ENCODE results near the gene CTDSP2.
"Not testable (repeated sequence)": the region's sequence is repeated elsewhere in the genome, so short reads cannot be mapped to it uniquely, and the experiment has no call there.

Gene CTDSP2

DNA sequence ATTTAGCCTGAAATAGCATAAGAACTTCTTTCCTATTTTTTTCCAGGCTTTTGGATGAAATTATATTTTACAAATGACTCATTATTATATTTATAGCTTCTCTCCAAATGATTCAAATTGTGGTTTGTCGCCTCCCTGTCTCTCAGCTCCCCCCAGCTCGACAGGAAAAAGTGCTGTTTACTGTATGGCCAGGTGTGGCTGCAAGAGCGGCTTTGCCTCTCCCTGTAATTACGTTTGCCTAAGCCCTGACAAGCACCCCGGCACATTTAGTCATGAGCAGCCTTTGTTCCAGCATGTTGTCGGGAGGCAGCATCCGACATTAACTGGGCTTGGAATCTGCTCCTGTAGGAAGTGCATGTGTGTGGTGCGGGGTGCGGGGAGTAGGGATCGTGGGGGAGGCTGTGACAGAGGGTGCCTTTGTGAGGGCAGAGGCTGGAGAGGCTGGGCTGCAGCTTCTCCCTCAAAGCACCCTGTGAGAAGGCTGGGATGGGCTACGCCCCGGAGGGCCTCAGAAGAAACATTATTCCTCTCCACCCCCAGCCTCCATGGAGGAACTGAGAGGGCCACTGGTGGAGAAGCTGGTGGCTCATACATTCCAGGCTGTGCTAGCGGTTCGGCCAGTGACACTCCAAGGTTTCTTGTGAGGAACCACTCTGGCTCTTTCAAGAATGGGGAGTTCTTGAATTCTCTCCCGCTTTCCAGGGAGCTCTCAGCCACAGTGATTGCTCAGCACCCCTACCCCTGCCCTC, 42.1 kb upstream of the CTDSP2 start:
- in situ Hi-C loops (cut with HindIII; ENCODE audit: low pct_unique_long_range_greater_than_20kb, low sequenced_read_pairs) = no loop called here
- DNase-seq (ENCODE audit: low read depth in 1 of 2, low spot score in 1 of 2) = peak in 1 of 2 experiments; percentile 81
- no peak for TF ChIP-seq JUND (IDR thresholded peaks at IDR 0.05; ENCODE audit: low read depth)

- no peak for TF ChIP-seq JUND (IDR thresholded peaks at IDR 0.05; ENCODE audit: low read depth)
- in situ Hi-C loops (cut with HindIII; ENCODE audit: low pct_unique_long_range_greater_than_20kb, low sequenced_read_pairs) = no loop called here
- DNase-seq (ENCODE audit: low read depth in 1 of 2, low spot score in 1 of 2) = peak; percentile 47 to 94
Observed at GRCh38 chr12:57887631-57888408, 41.3 kb upstream of the CTDSP2 start.

GRCh38 chr12:57886964-57887363, 40.4 kb upstream of the CTDSP2 start:
- DNase-seq (ENCODE audit: low read depth in 1 of 2, low spot score in 1 of 2); in situ Hi-C loops (cut with HindIII; ENCODE audit: low pct_unique_long_range_greater_than_20kb, low sequenced_read_pairs): not testable (repeated sequence)

- peak in 1 of 2 experiments; percentile 37 for DNase-seq (ENCODE audit: low read depth in 1 of 2, low spot score in 1 of 2)
- in situ Hi-C loops (cut with HindIII; ENCODE audit: low pct_unique_long_range_greater_than_20kb, low sequenced_read_pairs) = no loop called here
- no peak for TF ChIP-seq JUND (IDR thresholded peaks at IDR 0.05; ENCODE audit: low read depth)
Observed at GRCh38 chr12:57886542-57886941, 40.0 kb upstream of the CTDSP2 start.

DNA sequence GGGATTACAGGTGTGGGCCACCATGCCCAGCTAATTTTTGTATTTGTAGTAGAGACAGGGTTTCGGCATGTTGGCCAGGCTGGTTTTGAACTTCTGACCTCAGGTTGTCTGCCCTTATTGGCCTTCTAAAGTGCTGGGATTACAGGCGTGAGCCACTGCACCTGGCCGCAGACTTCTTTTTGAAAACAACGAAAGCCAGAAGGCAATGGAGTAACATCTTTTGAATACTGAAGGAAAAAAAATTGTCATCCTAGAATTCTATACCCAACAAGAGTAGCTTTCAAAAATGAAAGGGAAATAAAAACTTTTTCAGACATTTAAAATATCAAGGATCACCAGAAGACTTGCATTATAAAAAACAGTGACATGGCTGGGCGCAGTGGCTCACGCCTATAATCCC, 38.7 kb upstream of the CTDSP2 start:
- DNase-seq (ENCODE audit: low read depth in 1 of 2, low spot score in 1 of 2) = no peak
- no peak for TF ChIP-seq JUND (IDR thresholded peaks at IDR 0.05; ENCODE audit: low read depth)
- in situ Hi-C loops (cut with HindIII; ENCODE audit: low pct_unique_long_range_greater_than_20kb, low sequenced_read_pairs) = no loop called here

GRCh38 chr12:57883700-57884099, 37.2 kb upstream of the CTDSP2 start:
- in situ Hi-C loops (cut with HindIII; ENCODE audit: low pct_unique_long_range_greater_than_20kb, low sequenced_read_pairs) = no loop called here
- TF ChIP-seq JUND (IDR thresholded peaks at IDR 0.05; ENCODE audit: low read depth) = no peak
- no peak for DNase-seq (ENCODE audit: low read depth in 1 of 2, low spot score in 1 of 2)

DNA sequence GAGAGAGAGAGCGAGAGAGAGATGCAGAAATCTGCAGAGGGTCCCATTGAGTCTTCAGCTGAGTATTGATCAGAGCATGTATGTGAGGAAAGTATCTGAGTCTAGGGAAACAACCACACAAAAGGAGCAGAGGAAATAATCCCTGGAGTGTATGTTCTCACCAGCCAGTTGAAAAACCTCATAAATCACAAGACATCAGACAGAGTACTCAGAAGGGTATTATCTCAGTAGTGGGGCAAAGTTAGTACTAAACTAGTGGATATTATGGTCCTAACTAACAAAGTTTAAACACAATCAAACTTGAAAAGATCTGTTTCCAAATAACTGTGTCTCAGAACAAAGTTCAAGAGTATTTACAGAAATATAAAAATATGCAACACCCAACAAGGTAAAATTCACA, 36.5 kb upstream of the CTDSP2 start:
- TF ChIP-seq JUND (IDR thresholded peaks at IDR 0.05; ENCODE audit: low read depth) = no peak
- in situ Hi-C loops (cut with HindIII; ENCODE audit: low pct_unique_long_range_greater_than_20kb, low sequenced_read_pairs) = no loop called here
- no peak for DNase-seq (ENCODE audit: low read depth in 1 of 2, low spot score in 1 of 2)

DNA sequence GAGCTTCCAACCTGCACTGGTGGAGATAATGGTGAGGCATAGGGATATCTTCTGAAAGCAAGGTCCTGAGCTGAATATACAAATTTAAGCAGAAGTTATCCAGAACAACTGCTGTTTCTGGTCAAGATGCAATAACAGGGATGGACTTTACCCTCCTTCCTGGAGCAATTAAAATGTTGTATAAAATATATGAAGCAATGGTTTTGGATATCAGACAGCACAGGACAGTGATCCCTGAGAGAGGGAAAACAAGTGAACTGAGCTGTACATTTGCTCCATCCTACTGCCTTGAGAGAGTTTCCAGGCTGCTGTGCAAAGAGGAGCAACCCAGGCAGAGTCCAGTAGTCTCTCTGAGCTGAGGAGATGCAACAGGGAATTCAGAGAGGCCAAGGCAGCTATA, 36.0 kb upstream of the CTDSP2 start:
- DNase-seq (ENCODE audit: low read depth in 1 of 2, low spot score in 1 of 2) = no peak
- no peak for TF ChIP-seq JUND (IDR thresholded peaks at IDR 0.05; ENCODE audit: low read depth)
- in situ Hi-C loops (cut with HindIII; ENCODE audit: low pct_unique_long_range_greater_than_20kb, low sequenced_read_pairs) = no loop called here

DNA sequence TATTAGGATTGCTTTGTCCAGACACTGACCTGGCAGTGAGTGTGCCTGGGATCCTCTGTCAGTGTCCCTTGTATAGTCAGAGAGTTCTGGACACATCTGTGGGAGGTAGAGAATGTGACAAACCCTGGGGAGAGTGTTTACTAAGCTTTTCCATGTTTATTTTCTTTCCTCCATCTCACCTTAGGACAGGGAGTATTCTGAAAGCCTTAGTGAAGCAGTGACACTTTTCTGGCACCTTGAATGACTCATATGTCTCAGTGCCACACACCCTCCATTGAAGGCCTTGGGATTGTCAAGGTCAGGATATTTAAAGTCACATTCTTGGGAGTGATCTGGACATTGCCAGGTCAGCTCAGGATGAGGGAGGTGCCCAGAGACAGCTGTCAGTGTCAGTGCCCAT, 34.9 kb upstream of the CTDSP2 start:
- no peak for TF ChIP-seq JUND (IDR thresholded peaks at IDR 0.05; ENCODE audit: low read depth)
- in situ Hi-C loops (cut with HindIII; ENCODE audit: low pct_unique_long_range_greater_than_20kb, low sequenced_read_pairs) = no loop called here
- DNase-seq (ENCODE audit: low read depth in 1 of 2, low spot score in 1 of 2) = peak in 1 of 2 experiments; percentile 42

- in situ Hi-C loops (cut with HindIII; ENCODE audit: low pct_unique_long_range_greater_than_20kb, low sequenced_read_pairs) = not testable (repeated sequence)
- DNase-seq (ENCODE audit: low read depth in 1 of 2, low spot score in 1 of 2) = peak in 1 of 2 experiments; percentile 48
Observed at GRCh38 chr12:57881035-57881434, 34.5 kb upstream of the CTDSP2 start.

- in situ Hi-C loops (cut with HindIII; ENCODE audit: low pct_unique_long_range_greater_than_20kb, low sequenced_read_pairs) = no loop called here
- TF ChIP-seq JUND (IDR thresholded peaks at IDR 0.05; ENCODE audit: low read depth) = no peak
Observed at GRCh38 chr12:57877876-57878275, 31.3 kb upstream of the CTDSP2 start.

GRCh38 chr12:57875753-57876547, 29.4 kb upstream of the CTDSP2 start:
- in situ Hi-C loops (cut with HindIII; ENCODE audit: low pct_unique_long_range_greater_than_20kb, low sequenced_read_pairs) = no loop called here
- no peak for TF ChIP-seq JUND (IDR thresholded peaks at IDR 0.05; ENCODE audit: low read depth)
- DNase-seq (ENCODE audit: low read depth in 1 of 2, low spot score in 1 of 2) = no peak

More at GRCh38 chr12:57877876-57878275, 31.3 kb upstream of the CTDSP2 start:
- DNase-seq (ENCODE audit: low read depth in 1 of 2, low spot score in 1 of 2) = no peak

Data from T47D (cell line).